Measurements from ENCODE around the gene PKD2L2. TPM values are rescaled to one million over a fixed set of nuclear protein-coding genes. Genes with fewer than 3 reads are reported as not detected.

The PKD2L2 gene
- total and polyA plus RNA-seq, 9 donors = 0.05 to 0.20 TPM; not detected in 7

DNA sequence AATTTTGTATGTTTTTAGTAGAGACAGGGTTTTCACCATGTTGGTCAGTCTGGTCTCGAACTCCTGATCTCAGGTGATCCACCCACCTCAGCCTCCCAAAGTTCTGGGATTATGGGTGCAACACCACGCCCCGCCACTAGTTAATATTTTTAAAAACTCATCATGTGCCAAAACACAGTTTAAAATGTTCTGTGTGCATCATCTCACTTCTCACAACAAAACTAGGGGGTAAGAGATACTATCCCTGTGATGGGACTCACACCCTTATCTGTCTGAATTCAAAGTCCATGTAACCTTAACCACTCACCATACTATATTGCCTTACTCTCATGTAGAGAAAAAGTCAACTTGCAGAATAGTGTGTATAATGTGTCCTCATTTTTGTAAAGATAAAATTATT lies 2.6 kb downstream of the PKD2L2 start:
- TF ChIP-seq, protein P1, sequence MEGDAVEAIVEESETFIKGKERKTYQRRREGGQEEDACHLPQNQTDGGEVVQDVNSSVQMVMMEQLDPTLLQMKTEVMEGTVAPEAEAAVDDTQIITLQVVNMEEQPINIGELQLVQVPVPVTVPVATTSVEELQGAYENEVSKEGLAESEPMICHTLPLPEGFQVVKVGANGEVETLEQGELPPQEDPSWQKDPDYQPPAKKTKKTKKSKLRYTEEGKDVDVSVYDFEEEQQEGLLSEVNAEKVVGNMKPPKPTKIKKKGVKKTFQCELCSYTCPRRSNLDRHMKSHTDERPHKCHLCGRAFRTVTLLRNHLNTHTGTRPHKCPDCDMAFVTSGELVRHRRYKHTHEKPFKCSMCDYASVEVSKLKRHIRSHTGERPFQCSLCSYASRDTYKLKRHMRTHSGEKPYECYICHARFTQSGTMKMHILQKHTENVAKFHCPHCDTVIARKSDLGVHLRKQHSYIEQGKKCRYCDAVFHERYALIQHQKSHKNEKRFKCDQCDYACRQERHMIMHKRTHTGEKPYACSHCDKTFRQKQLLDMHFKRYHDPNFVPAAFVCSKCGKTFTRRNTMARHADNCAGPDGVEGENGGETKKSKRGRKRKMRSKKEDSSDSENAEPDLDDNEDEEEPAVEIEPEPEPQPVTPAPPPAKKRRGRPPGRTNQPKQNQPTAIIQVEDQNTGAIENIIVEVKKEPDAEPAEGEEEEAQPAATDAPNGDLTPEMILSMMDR (IDR thresholded peaks at IDR 0.05) = no peak
- TF ChIP-seq POLR2A (IDR thresholded peaks at IDR 0.05) (no peak), EP300 (IDR thresholded peaks at IDR 0.05) (no peak)
- WGBS, 3 donors = 85 to 93% (median 85%) methylated on average over 3 of the region's 3 CpGs

DNA sequence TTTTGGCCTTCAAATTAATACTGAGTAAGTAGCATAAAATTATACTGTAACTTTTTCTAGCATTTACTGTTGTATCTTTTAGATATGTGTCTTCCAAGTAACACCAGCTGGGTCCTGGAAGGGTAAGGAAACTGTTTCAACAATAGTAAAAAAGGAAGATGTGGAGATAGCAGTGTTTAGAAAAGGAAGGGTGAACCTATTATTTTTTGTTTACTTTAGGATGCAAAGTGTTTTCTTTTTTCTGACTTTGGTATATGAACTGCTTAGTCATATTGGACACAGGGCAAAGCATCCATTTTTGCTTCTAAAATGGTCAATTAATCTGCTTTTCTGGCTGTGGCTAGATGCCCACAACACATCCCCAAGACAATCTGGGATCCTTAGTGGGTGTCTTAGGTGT lies 5.3 kb downstream of the PKD2L2 start:
- no peak for DNase-seq

More for the DNA sequence above, 2.6 kb downstream of the PKD2L2 start:
- Histone ChIP-seq H3K4me3 (no peak overlapping the region), H3K27ac (no peak overlapping the region), H3K4me1 (ENCODE audit: insufficient read depth) (peaks cover 5% of the 10 kb centered on the region), H3K27me3 (no peaks in the 10 kb centered on the region), H3K9me3 (no peaks in the 10 kb centered on the region), H3K36me3 (no peaks in the 10 kb centered on the region)
- DNase-seq = no peak
- intact Hi-C loops (cut with DNase I) = no loop called here

DNA sequence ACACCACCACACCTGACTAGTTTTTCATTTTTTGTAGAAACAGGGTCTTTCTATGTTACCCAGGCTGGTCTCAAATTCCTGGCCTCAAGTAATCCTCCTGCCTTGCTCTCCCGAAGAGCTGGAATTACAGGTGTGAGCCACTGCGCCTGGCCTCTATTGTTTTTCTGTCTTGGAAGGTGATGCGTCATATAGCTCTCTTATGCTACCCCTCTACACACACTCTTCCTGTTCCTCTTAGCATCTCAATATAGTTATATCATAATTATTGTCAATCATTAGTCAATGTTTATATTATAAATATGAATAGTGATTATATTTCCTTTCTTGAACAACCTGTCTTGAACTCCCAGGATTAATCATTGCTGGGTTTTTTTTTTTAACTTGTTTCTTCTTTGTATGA lies 7.3 kb downstream of the PKD2L2 start:
- WGBS, 3 donors = 80 to 97% (median 95%) methylated on average over 3 of the region's 3 CpGs
- H3K27me3 ChIP-seq = no peaks in the 10 kb centered on the region

More for the DNA sequence above, 5.3 kb downstream of the PKD2L2 start:
- H3K9me3 ChIP-seq = no peaks in the 10 kb centered on the region
- no peak overlapping the region for H3K27ac ChIP-seq
- TF ChIP-seq, protein P1 (IDR thresholded peaks at IDR 0.05) = no peak
- TF ChIP-seq POLR2A (IDR thresholded peaks at IDR 0.05) = no peak
- TF ChIP-seq EP300 (IDR thresholded peaks at IDR 0.05) = no peak
- no peak overlapping the region for H3K4me3 ChIP-seq
- intact Hi-C loops (cut with DNase I) = no loop called here
- H3K27me3 ChIP-seq = no peaks in the 10 kb centered on the region
- peaks cover 2% of the 10 kb centered on the region for H3K4me1 ChIP-seq (ENCODE audit: insufficient read depth)
- no peaks in the 10 kb centered on the region for H3K36me3 ChIP-seq

DNA sequence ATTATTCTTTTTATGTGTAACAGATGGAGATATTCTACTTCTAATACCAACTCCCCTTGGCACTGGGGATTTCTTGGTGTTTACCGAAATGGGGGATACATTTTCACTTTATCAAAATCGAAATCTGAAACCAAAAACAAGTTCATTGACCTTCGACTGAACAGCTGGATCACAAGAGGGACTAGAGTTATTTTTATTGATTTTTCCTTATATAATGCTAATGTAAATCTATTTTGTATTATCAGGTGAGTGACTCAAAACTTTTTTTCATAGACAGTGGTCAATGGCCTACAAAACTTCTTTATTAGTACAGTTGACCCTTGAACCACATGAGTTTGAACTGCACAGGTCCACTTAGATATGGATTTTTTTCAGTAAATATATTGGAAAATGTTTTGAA lies 10.2 kb downstream of the PKD2L2 start:
- H3K27me3 ChIP-seq = no peaks in the 10 kb centered on the region
- no peak overlapping the region for H3K4me3 ChIP-seq
- WGBS, 3 donors = 89 to 91% (median 89%) methylated on average over 3 of the region's 3 CpGs
- TF ChIP-seq EP300 (IDR thresholded peaks at IDR 0.05) (no peak), POLR2A (IDR thresholded peaks at IDR 0.05) (no peak)
- TF ChIP-seq, protein P1 (IDR thresholded peaks at IDR 0.05) = no peak
- DNase-seq = no peak
- H3K4me1 ChIP-seq (ENCODE audit: insufficient read depth) = no peaks in the 10 kb centered on the region
- intact Hi-C loops (cut with DNase I) = no loop called here
- no peaks in the 10 kb centered on the region for H3K36me3 ChIP-seq
- no peak overlapping the region for H3K27ac ChIP-seq
- H3K9me3 ChIP-seq = no peaks in the 10 kb centered on the region

More for the DNA sequence above, 7.3 kb downstream of the PKD2L2 start:
- no peak overlapping the region for H3K27ac ChIP-seq
- no peaks in the 10 kb centered on the region for H3K9me3 ChIP-seq
- intact Hi-C loops (cut with DNase I) = no loop called here
- no peaks in the 10 kb centered on the region for H3K4me1 ChIP-seq (ENCODE audit: insufficient read depth)
- DNase-seq = no peak
- no peak overlapping the region for H3K4me3 ChIP-seq
- H3K36me3 ChIP-seq = no peaks in the 10 kb centered on the region
- TF ChIP-seq POLR2A (IDR thresholded peaks at IDR 0.05) (no peak), EP300 (IDR thresholded peaks at IDR 0.05) (no peak)
- TF ChIP-seq, protein P1 (IDR thresholded peaks at IDR 0.05) = no peak

All from ovary (tissue), 9 donors.